Fibroblast of lung (primary cell): ENCODE data around the gene PLK2. TPM values are rescaled to one million over a fixed set of nuclear protein-coding genes. Genes with fewer than 3 reads are reported as not detected.

Experiments used
- DNase-seq, 2 donors: peaks; one replicate each; pipeline versions ENCODE4 v3.0.0 to v3.0.0-alpha.2; 2010; ENCODE audit warnings: low read depth in 2 of 2
- H2AFZ ChIP-seq: 2 replicates; pipeline ENCODE4 v1.5.1; 2012; ENCODE audit warnings: low read length, control low read depth, inconsistent platforms
- H3K27ac ChIP-seq: 2 replicates; pipeline ENCODE4 v1.5.1; 2011; ENCODE audit warnings: low read length, control low read depth; ENCODE audit not compliant: insufficient read depth
- H3K27me3 ChIP-seq: 2 replicates; pipeline ENCODE4 v1.5.1; 2011; ENCODE audit warnings: mild to moderate bottlenecking, low read length; ENCODE audit not compliant: control insufficient read depth, insufficient read depth
- H3K36me3 ChIP-seq: 2 replicates; pipeline ENCODE4 v1.5.1; 2011; ENCODE audit warnings: low read length; ENCODE audit not compliant: control insufficient read depth, insufficient read depth
- H3K4me1 ChIP-seq: 2 replicates; pipeline ENCODE4 v1.5.1; 2011; ENCODE audit warnings: low read length; ENCODE audit not compliant: control insufficient read depth, insufficient read depth; ENCODE audit errors: extremely low read depth
- H3K4me2 ChIP-seq: 2 replicates; pipeline ENCODE4 v1.5.1; 2011; ENCODE audit warnings: low read length, control low read depth; ENCODE audit not compliant: insufficient read depth; ENCODE audit errors: extremely low read depth
- H3K4me3 ChIP-seq, 4 experiments: fragments of 200-600 bp in 1 of 4; sonication (generic) in 1 of 4; replicated peaks in 1 of 4; 2 replicates each; pipeline ENCODE4 v1.5.1; 2011 to 2016; ENCODE audit warnings: low read length in 4 of 4, low read depth in 3 of 4, mild to moderate bottlenecking in 3 of 4, control low read depth in 2 of 4, inconsistent platforms in 1 of 4, mixed read lengths in 1 of 4; ENCODE audit not compliant: insufficient read depth in 1 of 4; ENCODE audit errors: control extremely low read depth in 1 of 4
- H3K79me2 ChIP-seq: 2 replicates; pipeline ENCODE4 v1.5.1; 2012; ENCODE audit warnings: mild to moderate bottlenecking, low read length, inconsistent platforms; ENCODE audit not compliant: control insufficient read depth, insufficient read depth
- H3K9ac ChIP-seq: 2 replicates; pipeline ENCODE4 v1.5.1; 2011; ENCODE audit warnings: mild to moderate bottlenecking, low read length, control low read depth; ENCODE audit not compliant: insufficient read depth
- H3K9me3 ChIP-seq: 2 replicates; pipeline ENCODE4 v1.5.1; 2012; ENCODE audit warnings: low read depth, low read length; ENCODE audit not compliant: control insufficient read depth, insufficient read depth
- H4K20me1 ChIP-seq: 2 replicates; pipeline ENCODE4 v1.5.1; 2011; ENCODE audit warnings: low read length; ENCODE audit not compliant: control insufficient read depth, insufficient read depth; ENCODE audit errors: extremely low read depth
- CTCF ChIP-seq, 2 donors: IDR thresholded peaks in 1 of 2; conservative IDR thresholded peaks in 1 of 2; 1 replicate in 1 of 2; 2 replicates in 1 of 2; pipeline ENCODE4 v1.5.1; 2011 to 2012; ENCODE audit warnings: low read length in 2 of 2, control low read depth in 1 of 2, inconsistent platforms in 1 of 2, low read depth in 1 of 2, mild to moderate bottlenecking in 1 of 2
- EZH2 ChIP-seq: IDR thresholded peaks from 2 replicates; pipeline ENCODE4 v1.5.1; 2012; ENCODE audit warnings: low read length, control low read depth, mild to moderate bottlenecking; ENCODE audit errors: missing control alignments
- polyA plus RNA-seq, 2 donors: library from polyadenylated mRNA; depleted of rRNA in 1 of 2; stranded (reverse) in 1 of 2; unstranded in 1 of 2; fragments of >200 nt; gene quantifications; 2 replicates each; pipeline ENCODE4 v1.2.1, GENCODE V29; 2011 to 2012; ENCODE audit warnings: missing spikeins in 1 of 2
- total RNA-seq: library from RNA; depleted of rRNA; stranded (reverse); fragments of >200 nt; gene quantifications from 2 replicates; pipeline ENCODE4 v1.2.1, GENCODE V29; 2014

Gene PLK2
- total and polyA plus RNA-seq, 2 donors (not counting 1 experiment from before 2014, with no cell fraction given): 26.8 to 983 TPM

DNA sequence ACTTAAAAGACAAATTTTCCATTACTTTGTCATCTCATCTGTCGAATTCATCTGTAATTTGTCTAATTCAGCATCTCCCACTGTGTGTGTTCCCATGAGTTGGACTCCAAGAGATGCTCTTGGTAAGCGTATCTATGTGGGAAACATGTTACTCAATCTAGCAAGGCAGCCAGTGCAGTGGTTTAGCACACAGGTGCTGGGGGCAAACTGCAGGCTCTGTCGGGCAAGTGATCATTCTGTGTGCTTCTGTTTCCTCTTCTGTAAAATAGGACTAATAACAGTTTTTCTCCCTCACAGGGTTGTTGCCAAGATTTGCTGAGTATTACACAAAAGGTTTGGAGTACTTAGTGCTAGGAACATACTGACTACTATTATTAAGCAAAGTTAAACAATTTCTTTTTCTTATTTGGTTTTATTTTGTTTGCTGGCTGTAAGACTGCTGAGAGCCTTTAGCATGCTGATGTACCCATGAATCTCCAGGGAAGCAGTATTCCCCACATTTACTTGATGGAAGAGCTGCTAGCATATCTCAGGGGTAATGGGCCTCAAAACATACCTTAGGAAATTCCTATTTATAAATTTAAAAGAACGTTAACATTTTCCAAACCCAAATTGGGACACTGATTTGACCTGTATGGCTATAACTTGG, 30.6 kb upstream of the PLK2 start:
- Histone ChIP-seq H2AFZ (no peak overlapping the region), H3K36me3 (no peaks in the 10 kb centered on the region), H3K27me3 (no peaks in the 10 kb centered on the region), H3K79me2 (no peaks in the 10 kb centered on the region), H4K20me1 (no peaks in the 10 kb centered on the region), H3K4me1 (no peaks in the 10 kb centered on the region), H3K4me3 (no peak overlapping the region), H3K9me3 (no peaks in the 10 kb centered on the region), H3K27ac (no peak overlapping the region), H3K4me2 (no peak overlapping the region), H3K9ac (no peak overlapping the region)
- TF ChIP-seq EZH2 (no peak), CTCF (conservative IDR thresholded peaks at IDR 0.05 in 1 of 2, IDR thresholded peaks at IDR 0.05 in 1 of 2; ENCODE audit: low read depth in 1 of 2, low read length in 2 of 2) (no peak)
- no peak for DNase-seq

- Histone ChIP-seq H3K27me3 (no peaks in the 10 kb centered on the region), H3K27ac (no peak overlapping the region), H3K4me1 (no peaks in the 10 kb centered on the region), H2AFZ (no peak overlapping the region), H3K9ac (no peak overlapping the region), H3K9me3 (no peaks in the 10 kb centered on the region), H3K79me2 (no peaks in the 10 kb centered on the region), H3K4me2 (no peak overlapping the region), H3K4me3 (no peak overlapping the region), H3K36me3 (no peaks in the 10 kb centered on the region), H4K20me1 (no peaks in the 10 kb centered on the region)
- no peak for TF ChIP-seq EZH2
- no peak for TF ChIP-seq CTCF (conservative IDR thresholded peaks at IDR 0.05 in 1 of 2, IDR thresholded peaks at IDR 0.05 in 1 of 2; ENCODE audit: low read depth in 1 of 2, low read length in 2 of 2)
- no peak for DNase-seq
These were observed 26.4 kb upstream of the PLK2 start for GRCh38 chr5:58486290-58486689.

DNA sequence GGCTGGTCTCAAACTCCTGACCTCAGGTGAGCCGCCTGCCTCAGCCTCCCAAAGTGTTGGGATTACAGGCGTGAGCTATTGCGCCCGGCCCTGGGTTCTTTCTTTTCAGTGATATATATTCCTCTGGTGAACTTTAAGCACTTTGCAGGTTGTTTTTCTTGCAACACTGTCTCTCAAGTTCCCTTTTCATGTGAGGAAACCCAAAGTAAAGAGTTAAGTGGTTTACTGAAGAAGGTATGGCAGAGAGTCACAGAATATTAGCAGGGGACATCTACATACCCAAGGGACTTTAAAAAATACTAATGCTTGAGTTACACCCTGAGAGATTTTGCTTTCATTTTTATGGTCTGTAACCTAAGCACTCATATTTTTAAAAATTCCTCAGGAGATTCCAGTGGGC, 24.6 kb upstream of the PLK2 start:
- no peak overlapping the region for H3K9ac ChIP-seq
- no peak overlapping the region for H3K4me2 ChIP-seq
- H3K9me3 ChIP-seq: no peaks in the 10 kb centered on the region
- H3K4me1 ChIP-seq: no peaks in the 10 kb centered on the region
- H3K27ac ChIP-seq: no peak overlapping the region
- H3K4me3 ChIP-seq: no peak overlapping the region
- no peak overlapping the region for H2AFZ ChIP-seq
- no peaks in the 10 kb centered on the region for H4K20me1 ChIP-seq
- TF ChIP-seq CTCF (conservative IDR thresholded peaks at IDR 0.05 in 1 of 2, IDR thresholded peaks at IDR 0.05 in 1 of 2; ENCODE audit: low read depth in 1 of 2, low read length in 2 of 2) (no peak), EZH2 (no peak)
- DNase-seq: no peak
- H3K79me2 ChIP-seq: no peaks in the 10 kb centered on the region
- H3K27me3 ChIP-seq: no peaks in the 10 kb centered on the region
- no peaks in the 10 kb centered on the region for H3K36me3 ChIP-seq
